BJ (cell line): ENCODE data around the gene LPAR2. TPM values are rescaled to one million over a fixed set of nuclear protein-coding genes. Genes with fewer than 3 reads are reported as not detected.

Experiments used
- CTCF ChIA-PET: fragments of 350-600 bp; formaldehyde crosslinking; extraction: SDS; loops from one replicate; lab custom pipeline; 2021; ENCODE audit warnings: antibody characterized with exemption, inconsistent platforms; lab: Yijun Ruan, JAX
- POLR2A ChIA-PET: fragments of 300-600 bp; sonication (Branson Sonifier 250); formaldehyde crosslinking; extraction: SDS; loops from one replicate; lab custom pipeline; 2021; ENCODE audit warnings: antibody characterized with exemption; lab: Charles Lee
- DNase-seq: peaks from one replicate; pipeline ENCODE4 v3.0.0-alpha.2; 2011; ENCODE audit warnings: low read depth
- H3K27me3 ChIP-seq: 2 replicates; pipeline ENCODE4 v1.6.0; 2011; ENCODE audit warnings: low read length; ENCODE audit not compliant: control insufficient read depth, insufficient read depth
- H3K36me3 ChIP-seq: 2 replicates; pipeline ENCODE4 v1.5.1; 2011; ENCODE audit warnings: low read length; ENCODE audit not compliant: control insufficient read depth, insufficient read depth
- H3K4me3 ChIP-seq: 2 replicates; pipeline ENCODE4 v1.5.1; 2011; ENCODE audit warnings: low read depth, mild to moderate bottlenecking, control low read depth, low read length
- polyA plus RNA-seq: library from polyadenylated mRNA; depleted of rRNA; stranded (reverse); fragments of >200 nt; gene quantifications from 2 replicates; pipeline ENCODE4 v1.2.3, GENCODE V29; 2011
- TF ChIP-seq, protein P1 (sequence below): IDR thresholded peaks from 2 replicates; pipeline ENCODE4 v1.5.1; 2011; ENCODE audit warnings: low read depth, mild to moderate bottlenecking, control low read depth, inconsistent platforms, low read length, moderate library complexity; ENCODE audit not compliant: insufficient read depth

The LPAR2 gene
- polyA plus RNA-seq, 1 experiment, result 2.1 TPM

DNA sequence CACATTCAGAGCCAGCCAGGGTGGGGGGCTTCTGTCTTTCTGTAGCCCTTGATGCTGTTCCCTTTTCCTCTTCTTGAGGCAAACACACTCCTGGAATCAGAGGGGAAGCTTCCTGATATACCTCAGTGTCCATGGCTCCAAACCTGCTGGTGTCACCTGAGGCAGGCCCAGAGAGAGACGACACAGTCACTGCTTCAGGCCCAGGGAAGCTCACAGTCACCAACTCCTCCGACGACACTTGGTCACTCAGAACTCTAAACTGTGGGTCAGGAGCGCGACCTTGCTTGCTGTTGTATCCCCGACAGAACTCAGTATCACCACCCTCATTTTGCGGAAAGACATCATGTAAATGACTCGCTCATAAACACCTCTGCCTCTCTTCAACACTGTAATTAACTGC is 34.3 kb upstream of the LPAR2 start:
- DNase-seq, result no peak
- CTCF ChIA-PET, result interaction anchor here (1.3 kb wide), 1 partner anchor 133 kb away, joined by 3 read pairs; no protein-coding TSS in a partner anchor
- peak overlapping the region; percentile 88; the same call in 1 of the 2 replicates for H3K4me3 ChIP-seq
- H3K36me3 ChIP-seq, result peaks cover 13% of the 10 kb centered on the region
- TF ChIP-seq, protein P1, sequence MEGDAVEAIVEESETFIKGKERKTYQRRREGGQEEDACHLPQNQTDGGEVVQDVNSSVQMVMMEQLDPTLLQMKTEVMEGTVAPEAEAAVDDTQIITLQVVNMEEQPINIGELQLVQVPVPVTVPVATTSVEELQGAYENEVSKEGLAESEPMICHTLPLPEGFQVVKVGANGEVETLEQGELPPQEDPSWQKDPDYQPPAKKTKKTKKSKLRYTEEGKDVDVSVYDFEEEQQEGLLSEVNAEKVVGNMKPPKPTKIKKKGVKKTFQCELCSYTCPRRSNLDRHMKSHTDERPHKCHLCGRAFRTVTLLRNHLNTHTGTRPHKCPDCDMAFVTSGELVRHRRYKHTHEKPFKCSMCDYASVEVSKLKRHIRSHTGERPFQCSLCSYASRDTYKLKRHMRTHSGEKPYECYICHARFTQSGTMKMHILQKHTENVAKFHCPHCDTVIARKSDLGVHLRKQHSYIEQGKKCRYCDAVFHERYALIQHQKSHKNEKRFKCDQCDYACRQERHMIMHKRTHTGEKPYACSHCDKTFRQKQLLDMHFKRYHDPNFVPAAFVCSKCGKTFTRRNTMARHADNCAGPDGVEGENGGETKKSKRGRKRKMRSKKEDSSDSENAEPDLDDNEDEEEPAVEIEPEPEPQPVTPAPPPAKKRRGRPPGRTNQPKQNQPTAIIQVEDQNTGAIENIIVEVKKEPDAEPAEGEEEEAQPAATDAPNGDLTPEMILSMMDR, result no peak
- POLR2A ChIA-PET, result no interaction called here
- H3K27me3 ChIP-seq, result no peaks in the 10 kb centered on the region

DNA sequence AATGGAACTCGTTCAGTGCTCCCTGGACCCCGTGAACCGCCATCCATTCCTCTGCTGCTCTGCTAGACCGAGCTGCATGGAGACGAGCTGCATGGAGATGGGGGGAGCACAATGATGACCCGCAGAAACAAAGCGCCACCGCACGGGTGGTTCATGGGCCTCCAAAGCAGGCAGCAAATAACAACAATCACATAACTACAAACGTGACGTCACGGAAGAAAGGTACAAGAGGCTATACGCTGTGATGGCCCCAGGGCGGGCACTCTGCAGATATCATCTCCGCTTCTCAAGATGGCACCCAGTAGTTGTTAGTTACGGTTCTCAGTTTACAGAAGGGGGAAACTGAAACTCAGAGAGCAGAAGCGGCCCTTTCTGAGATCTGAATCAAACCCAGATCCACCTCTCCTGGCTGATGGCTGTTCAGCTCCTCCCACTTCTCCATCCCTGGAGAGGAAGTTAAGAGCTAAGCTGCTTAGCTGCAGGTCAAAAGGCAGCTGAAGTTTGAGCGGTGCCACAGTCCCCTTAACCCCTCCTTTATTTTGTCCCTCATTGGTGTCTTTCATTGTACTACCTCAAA is 33.7 kb upstream of the LPAR2 start:
- ChIA-PET POLR2A (no interaction called here), CTCF (interaction anchor here (1.3 kb wide), 1 partner anchor 132 kb away, joined by 3 read pairs; no protein-coding TSS in a partner anchor)
- no peak for DNase-seq
- H3K27me3 ChIP-seq, result no peaks in the 10 kb centered on the region
- TF ChIP-seq, protein P1, result no peak
- peaks cover 18% of the 10 kb centered on the region for H3K36me3 ChIP-seq
- H3K4me3 ChIP-seq, result no peak overlapping the region

DNA sequence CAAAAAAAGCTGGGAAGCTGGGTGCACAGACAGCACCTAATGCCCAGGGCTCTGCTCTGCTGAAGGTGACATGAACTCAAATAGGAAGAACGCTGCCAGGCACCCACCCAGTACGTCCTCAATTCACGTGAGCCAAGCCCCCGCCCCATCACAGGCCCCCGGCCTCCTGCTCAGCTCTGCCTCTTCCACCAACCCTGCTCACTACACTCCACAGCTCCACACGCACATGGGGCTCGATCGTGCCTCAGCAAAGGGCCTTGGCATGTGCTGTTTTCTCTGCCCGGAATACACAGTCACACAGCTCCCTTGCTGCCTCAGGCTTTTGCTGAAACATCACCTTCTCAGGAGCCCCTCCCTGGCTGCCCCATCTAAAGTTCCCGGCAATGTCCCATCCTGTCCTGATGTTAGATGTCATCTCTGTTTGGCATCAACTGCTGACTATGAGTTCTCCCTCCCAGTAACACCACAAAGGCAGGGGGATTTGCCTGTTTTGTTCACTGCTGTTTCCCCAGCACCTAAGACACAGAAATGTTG is 33.2 kb upstream of the LPAR2 start:
- no peak for DNase-seq
- ChIA-PET CTCF (interaction anchor here (1.1 to 1.3 kb wide), 2 partner anchors 130 to 132 kb away, joined by 3 read pairs; no protein-coding TSS in a partner anchor), POLR2A (no interaction called here)
- TF ChIP-seq, protein P1, result no peak
- Histone ChIP-seq H3K4me3 (no peak overlapping the region), H3K27me3 (no peaks in the 10 kb centered on the region), H3K36me3 (peaks cover 21% of the 10 kb centered on the region)

DNA sequence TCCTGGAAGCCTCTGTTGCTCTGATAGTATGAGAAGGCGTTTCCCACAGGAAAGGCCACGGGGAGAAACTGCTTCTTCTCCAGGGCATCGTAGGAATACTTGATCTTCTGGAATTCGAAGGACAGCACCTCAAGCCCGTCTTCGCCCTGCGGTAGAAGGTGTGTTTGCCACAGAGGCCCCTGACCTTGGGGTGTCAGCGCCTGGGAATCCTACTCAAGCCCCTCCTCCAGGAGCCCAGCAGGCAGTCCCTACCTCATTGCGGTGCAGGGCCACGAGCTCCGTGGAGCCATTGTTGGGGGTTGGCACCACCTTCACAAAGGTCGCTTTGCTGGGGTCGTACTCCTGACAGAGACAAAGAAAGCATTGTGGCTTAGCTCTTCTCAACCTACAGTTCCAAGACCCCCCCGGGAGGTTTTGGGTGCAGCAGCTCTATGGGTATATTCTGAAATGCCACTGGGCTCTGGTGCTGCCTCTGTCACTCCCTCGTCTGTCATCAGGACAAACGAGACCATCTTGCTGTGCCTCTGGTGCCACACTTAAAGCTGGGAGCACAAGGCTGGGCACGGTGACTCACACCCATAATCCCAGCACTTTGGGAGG is 31.7 kb upstream of the LPAR2 start:
- CTCF ChIA-PET, result interaction anchor here (1.1 kb wide), 1 partner anchor 128 kb away, joined by 3 read pairs; no protein-coding TSS in a partner anchor
- DNase-seq, result no peak
- no peak overlapping the region for H3K4me3 ChIP-seq
- H3K36me3 ChIP-seq, result peaks cover 36% of the 10 kb centered on the region
- no peaks in the 10 kb centered on the region for H3K27me3 ChIP-seq
- TF ChIP-seq, protein P1, result no peak
- POLR2A ChIA-PET, result no interaction called here

DNA sequence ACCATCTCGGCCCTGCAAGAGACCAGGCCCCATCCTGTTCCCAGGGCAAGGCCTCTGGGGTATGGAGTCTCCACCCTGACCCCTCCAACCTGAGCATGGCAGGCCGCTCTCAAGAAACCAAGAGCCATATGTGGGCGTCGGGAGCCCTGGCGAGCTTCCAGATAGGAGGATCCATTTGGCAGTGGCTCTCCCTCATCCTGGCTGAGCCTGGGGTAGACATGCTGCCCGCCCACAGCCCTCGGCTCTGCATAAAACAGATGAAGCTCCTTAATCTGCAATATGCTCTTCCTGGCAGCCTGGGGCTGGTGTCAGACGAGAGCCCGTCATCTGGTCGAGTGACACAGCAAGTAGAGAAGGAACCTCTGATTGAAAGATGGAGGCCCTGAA is 29.4 kb upstream of the LPAR2 start:
- ChIA-PET CTCF (interaction anchor here (0.6 to 1.3 kb wide), 2 partner anchors 9 to 125 kb away, joined by 3 read pairs; no protein-coding TSS in a partner anchor), POLR2A (no interaction called here)
- DNase-seq, result no peak
- Histone ChIP-seq H3K4me3 (no peak overlapping the region), H3K36me3 (peaks cover 52% of the 10 kb centered on the region), H3K27me3 (no peaks in the 10 kb centered on the region)
- TF ChIP-seq, protein P1, result no peak
